GM23248 (cell line): Measurements from ENCODE around the gene NOL8. TPM values are rescaled to one million over a fixed set of nuclear protein-coding genes. Genes with fewer than 3 reads are reported as not detected.

Experiments
- DNase-seq: peaks from one replicate; pipeline ENCODE4 v3.0.0-alpha.2; 2015
- H2AFZ ChIP-seq: fragments of 200-600 bp; sonication (generic); 2 replicates; pipeline ENCODE4 v1.6.1; 2016; ENCODE audit warnings: antibody characterized with exemption
- H3F3A ChIP-seq: fragments of 200-600 bp; sonication (generic); 2 replicates; pipeline ENCODE4 v1.6.1; 2016; ENCODE audit warnings: mild to moderate bottlenecking, antibody characterized with exemption, mixed run types; ENCODE audit not compliant: insufficient read depth
- H3K27ac ChIP-seq: fragments of 200-600 bp; sonication (generic); 2 replicates; pipeline ENCODE4 v1.5.1; 2016; ENCODE audit warnings: mild to moderate bottlenecking
- H3K27me3 ChIP-seq: fragments of 200-600 bp; sonication (generic); replicated peaks from 2 replicates; pipeline ENCODE4 v1.6.1; 2016; ENCODE audit warnings: mild to moderate bottlenecking; ENCODE audit not compliant: insufficient read depth
- H3K36me3 ChIP-seq: fragments of 200-600 bp; sonication (generic); 2 replicates; pipeline ENCODE4 v1.6.1; 2016; ENCODE audit warnings: low read depth, mild to moderate bottlenecking
- H3K4me1 ChIP-seq: fragments of 200-600 bp; sonication (generic); 2 replicates; pipeline ENCODE4 v1.6.1; 2016; ENCODE audit warnings: mild to moderate bottlenecking; ENCODE audit not compliant: insufficient read depth
- H3K4me2 ChIP-seq: fragments of 200-600 bp; sonication (generic); one replicate; pipeline ENCODE4 v1.6.1; 2016; ENCODE audit warnings: mild to moderate bottlenecking; ENCODE audit not compliant: unreplicated experiment
- H3K4me3 ChIP-seq: fragments of 200-600 bp; sonication (generic); 2 replicates; pipeline ENCODE4 v1.5.1; 2016; ENCODE audit warnings: mild to moderate bottlenecking
- H3K79me2 ChIP-seq: fragments of 200-600 bp; sonication (generic); 2 replicates; pipeline ENCODE4 v1.6.1; 2016; ENCODE audit warnings: mild to moderate bottlenecking; ENCODE audit not compliant: insufficient read depth
- H3K9ac ChIP-seq: fragments of 200-600 bp; sonication (generic); 2 replicates; pipeline ENCODE4 v1.6.1; 2016; ENCODE audit warnings: mild to moderate bottlenecking
- H3K9me2 ChIP-seq: fragments of 200-600 bp; sonication (generic); 2 replicates; pipeline ENCODE4 v1.6.1; 2016; ENCODE audit warnings: mixed run types, mild to moderate bottlenecking, moderate library complexity; ENCODE audit not compliant: insufficient read depth
- H3K9me3 ChIP-seq: fragments of 200-600 bp; sonication (generic); one replicate; pipeline ENCODE4 v1.6.1; 2017; ENCODE audit warnings: low read depth
- H4K20me1 ChIP-seq: fragments of 200-600 bp; sonication (generic); 2 replicates; pipeline ENCODE4 v1.6.0; 2016; ENCODE audit not compliant: insufficient read depth
- EZH2 ChIP-seq: fragments of 200-600 bp; sonication (generic); IDR thresholded peaks from 2 replicates; pipeline ENCODE4 v1.6.1; 2018; ENCODE audit warnings: antibody characterized with exemption, mild to moderate bottlenecking; ENCODE audit not compliant: insufficient read depth, poor library complexity, severe bottlenecking
- EZH2phosphoT487 ChIP-seq: fragments of 200-600 bp; sonication (generic); IDR thresholded peaks from 2 replicates; pipeline ENCODE4 v1.6.1; 2018; ENCODE audit warnings: antibody characterized with exemption, moderate library complexity, mild to moderate bottlenecking, low read depth; ENCODE audit not compliant: insufficient read depth
- WGBS, 2 experiments: methylation state at CpG; one replicate each; pipeline ENCODE4 v1.1.6; 2015 to 2017; ENCODE audit warnings: low lambda C conversion rate in 2 of 2, low coverage in 1 of 2; ENCODE audit errors: missing lambda C conversion rate in 2 of 2; 5-methylcytosine and 5-hydroxymethylcytosine counted together
- in situ Hi-C: fragments of 300-500 bp; cut with MboI; formaldehyde crosslinking; loops from 2 replicates; pipeline ENCODE4 v1.15.0; 2020
- polyA plus RNA-seq: library from polyadenylated mRNA; unstranded; fragments of >200 nt; fragmentation: Nextera tagmentation; extraction: Ambion mirVana; gene quantifications from 2 replicates; pipeline ENCODE4 v1.2.1, GENCODE V29; 2016
- total RNA-seq: library from RNA; depleted of rRNA; stranded (reverse); fragments of >200 nt; shearing (Covaris generic); gene quantifications from 2 replicates; pipeline ENCODE4 v1.2.3, GENCODE V29; 2014; rRNA removed

Gene NOL8
- 10.4 and 15.3 TPM in 2 replicates for total RNA-seq
- polyA plus RNA-seq: 27.0 and 30.3 TPM in 2 replicates

- in situ Hi-C loops: loop anchor here (10.0 kb wide), 1 partner anchor 309 kb away; no protein-coding TSS in a partner anchor
- Histone ChIP-seq H3K4me1 (peaks cover 9% of the 10 kb centered on the region; the same call in 1 of the 2 replicates), H3K9me3 (no peaks in the 10 kb centered on the region), H3K4me2 (peak within 1 kb of the TSS; percentile 99), H3K4me3 (peak within 1 kb of the TSS; percentile 96), H3F3A (no peaks in the 10 kb centered on the region), H2AFZ (peak within 1 kb of the TSS; percentile 99), H3K79me2 (peaks cover 47% of the 10 kb centered on the region), H3K27ac (peak within 1 kb of the TSS; percentile 97), H4K20me1 (no peaks in the 10 kb centered on the region), H3K9ac (peak within 1 kb of the TSS; percentile 98), H3K36me3 (peaks cover 26% of the 10 kb centered on the region), H3K27me3 (no peaks in the 10 kb centered on the region), H3K9me2 (no peaks in the 10 kb centered on the region)
- TF ChIP-seq EZH2: no peak
- no peak for TF ChIP-seq EZH2phosphoT487
- 1% methylated on average over 55 of the region's 55 CpGs for WGBS, 2 experiments
- DNase-seq: peak; percentile 97
These were observed at the start of gene NOL8, which contains the start of gene CENPP for GRCh38 chr9:92325269-92325990. Gene NOL8 (minus strand): TSS chr9:92325350. CDS start chr9:92324161, 1,189 bp downstream. Gene CENPP (plus strand): TSS chr9:92325953.

GRCh38 chr9:92373167-92373566 is 48.0 kb upstream of the NOL8 start:
- no peak overlapping the region for H2AFZ ChIP-seq
- H3K27ac ChIP-seq: no peak overlapping the region
- H3K4me3 ChIP-seq: no peak overlapping the region
- no peaks in the 10 kb centered on the region for H3K9me2 ChIP-seq
- no peak for TF ChIP-seq EZH2phosphoT487
- no peaks in the 10 kb centered on the region for H3K9me3 ChIP-seq
- WGBS, 2 experiments: 83 to 89% methylated on average over 2 of the region's 2 CpGs
- H3K79me2 ChIP-seq: no peaks in the 10 kb centered on the region
- no peak overlapping the region for H3K9ac ChIP-seq
- no peaks in the 10 kb centered on the region for H3K27me3 ChIP-seq
- H3K4me2 ChIP-seq: no peak overlapping the region
- peaks cover 5% of the 10 kb centered on the region; the same call in 1 of the 2 replicates for H3K36me3 ChIP-seq
- in situ Hi-C loops: no loop called here
- H3K4me1 ChIP-seq: no peaks in the 10 kb centered on the region
- no peaks in the 10 kb centered on the region for H4K20me1 ChIP-seq
- DNase-seq: no peak
- no peaks in the 10 kb centered on the region for H3F3A ChIP-seq

GRCh38 chr9:92369075-92369474 is 43.9 kb upstream of the NOL8 start:
- no peak overlapping the region for H3K4me2 ChIP-seq
- H3K27ac ChIP-seq: no peak overlapping the region
- H3K9me2 ChIP-seq: no peaks in the 10 kb centered on the region
- no peaks in the 10 kb centered on the region for H4K20me1 ChIP-seq
- no peak for TF ChIP-seq EZH2phosphoT487
- TF ChIP-seq EZH2: no peak
- H3K4me3 ChIP-seq: no peak overlapping the region
- peaks cover 5% of the 10 kb centered on the region; the same call in 1 of the 2 replicates for H3K36me3 ChIP-seq
- no peaks in the 10 kb centered on the region for H3K9me3 ChIP-seq
- H3K27me3 ChIP-seq: no peaks in the 10 kb centered on the region
- H3K79me2 ChIP-seq: no peaks in the 10 kb centered on the region
- in situ Hi-C loops: no loop called here
- no peaks in the 10 kb centered on the region for H3K4me1 ChIP-seq
- no peak for DNase-seq
- H3K9ac ChIP-seq: no peak overlapping the region
- H2AFZ ChIP-seq: no peak overlapping the region
- H3F3A ChIP-seq: no peaks in the 10 kb centered on the region
- WGBS, 2 experiments: 74 to 82% methylated on average over 2 of the region's 2 CpGs

- H3K27ac ChIP-seq: no peak overlapping the region
- in situ Hi-C loops: no loop called here
- no peaks in the 10 kb centered on the region for H4K20me1 ChIP-seq
- H3K27me3 ChIP-seq: no peaks in the 10 kb centered on the region
- TF ChIP-seq EZH2 (no peak), EZH2phosphoT487 (no peak)
- no peaks in the 10 kb centered on the region for H3K9me3 ChIP-seq
- no peaks in the 10 kb centered on the region for H3K36me3 ChIP-seq
- no peak for DNase-seq
- no peak overlapping the region for H3K4me3 ChIP-seq
- 50 to 54% methylated on average over 3 of the region's 3 CpGs for WGBS, 2 experiments
- no peaks in the 10 kb centered on the region for H3K79me2 ChIP-seq
- H3K9ac ChIP-seq: no peak overlapping the region
- H3K4me1 ChIP-seq: no peaks in the 10 kb centered on the region
- H3K9me2 ChIP-seq: no peaks in the 10 kb centered on the region
- no peak overlapping the region for H2AFZ ChIP-seq
- no peak overlapping the region for H3K4me2 ChIP-seq
- no peaks in the 10 kb centered on the region for H3F3A ChIP-seq
These were observed 34.9 kb upstream of the NOL8 start for GRCh38 chr9:92360083-92360482.
